T47D (cell line): ENCODE results near the gene LORICRIN.

Experiments used
- DNase-seq, 2 experiments: peaks; one replicate each; pipeline versions ENCODE4 v3.0.0 to v3.0.0-alpha.2; 2011 to 2012; ENCODE audit warnings: low read depth in 1 of 2, low spot score in 1 of 2
- JUND ChIP-seq: IDR thresholded peaks from 2 replicates; pipeline ENCODE4 v1.6.1; 2012; ENCODE audit warnings: low read depth
- in situ Hi-C: cut with HindIII; loops from 2 replicates; pipeline ENCODE4 v1.10.0; 2016; ENCODE audit warnings: low sequenced_read_pairs, low pct_unique_long_range_greater_than_20kb

Gene LORICRIN

DNA sequence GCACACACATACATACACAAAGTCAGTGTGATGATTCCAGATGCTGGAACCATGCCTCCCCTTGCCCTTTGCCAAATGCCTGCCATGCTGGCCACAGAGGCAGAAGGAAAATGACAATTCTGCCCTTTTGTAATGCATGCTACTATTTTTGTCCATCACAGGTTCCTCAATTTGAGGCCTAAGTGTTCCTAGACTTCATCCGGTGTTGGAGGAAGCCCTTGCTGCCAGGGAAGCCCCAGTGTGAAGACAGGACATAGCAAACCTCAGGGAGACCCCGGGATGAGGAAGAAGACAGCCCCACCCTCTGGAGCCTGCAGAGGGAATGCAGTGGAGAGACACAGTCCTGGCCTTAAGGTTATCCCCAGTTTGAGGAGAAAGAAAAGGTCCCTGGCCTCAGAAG, 27.7 kb upstream of the LORICRIN start:
- in situ Hi-C loops, result no loop called here
- no peak for TF ChIP-seq JUND
- no peak for DNase-seq

GRCh38 chr1:153232553-153232952, 26.9 kb upstream of the LORICRIN start:
- no peak for DNase-seq
- TF ChIP-seq JUND, result no peak
- in situ Hi-C loops, result no loop called here

DNA sequence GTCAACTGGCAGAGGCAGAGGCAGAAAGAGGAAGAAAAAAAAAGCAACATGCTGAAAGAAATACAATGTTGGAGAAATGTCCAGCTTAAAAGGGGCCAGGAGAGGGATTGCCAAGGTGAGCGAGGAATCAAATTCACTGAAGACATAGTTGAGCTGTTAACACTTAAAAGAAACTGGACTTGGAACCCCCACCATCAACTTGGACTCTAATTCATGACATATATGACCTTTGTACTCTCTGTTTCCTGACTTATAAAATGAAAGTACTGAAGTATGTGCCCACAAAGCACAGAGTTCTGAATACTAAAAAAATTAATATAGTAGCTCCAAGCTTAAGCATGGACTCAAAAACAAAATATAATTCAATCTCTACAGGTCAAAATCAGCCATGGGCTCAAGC, 26.0 kb upstream of the LORICRIN start:
- in situ Hi-C loops, result no loop called here
- no peak for DNase-seq
- no peak for TF ChIP-seq JUND

DNA sequence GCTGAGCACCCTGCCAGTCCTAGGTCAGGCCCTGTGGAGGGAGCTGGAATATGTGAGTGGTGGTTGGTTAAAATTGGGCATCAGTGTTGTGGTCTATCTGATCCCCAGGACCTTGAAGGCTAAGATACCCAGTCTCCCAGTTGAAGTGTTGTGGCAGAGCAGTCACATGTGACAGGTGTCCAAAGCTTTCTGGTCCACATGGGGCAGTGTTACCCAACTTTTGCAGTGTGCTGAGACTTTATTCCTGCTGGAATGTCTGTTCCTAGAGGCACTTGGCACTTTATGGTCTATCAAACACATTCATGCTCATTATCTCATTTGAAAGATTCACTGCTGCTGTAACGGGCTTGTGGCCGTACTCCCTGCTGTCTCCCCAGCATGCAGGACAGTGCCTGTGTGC, 21.0 kb upstream of the LORICRIN start:
- peak; percentile 67 to 71 for DNase-seq
- TF ChIP-seq JUND, result no peak
- in situ Hi-C loops, result no loop called here

DNA sequence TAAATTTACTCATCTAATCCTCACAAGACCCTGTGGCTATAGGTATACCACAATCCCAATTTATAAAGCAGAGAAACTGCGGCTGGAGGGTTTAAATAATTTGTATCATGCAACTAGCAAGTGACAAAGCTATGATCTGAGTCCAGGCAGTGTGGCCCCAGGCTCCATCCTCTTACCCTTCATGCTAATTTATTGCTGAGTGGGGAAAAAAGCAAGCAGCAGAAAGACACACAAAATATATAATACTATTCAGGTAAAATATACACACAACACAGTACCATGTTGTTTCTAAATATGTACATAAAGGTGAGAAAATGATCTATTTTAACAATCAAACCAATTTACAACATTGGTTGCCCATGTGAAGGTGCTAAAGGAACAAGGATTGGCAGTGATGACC, 17.3 kb upstream of the LORICRIN start:
- in situ Hi-C loops, result no loop called here

DNA sequence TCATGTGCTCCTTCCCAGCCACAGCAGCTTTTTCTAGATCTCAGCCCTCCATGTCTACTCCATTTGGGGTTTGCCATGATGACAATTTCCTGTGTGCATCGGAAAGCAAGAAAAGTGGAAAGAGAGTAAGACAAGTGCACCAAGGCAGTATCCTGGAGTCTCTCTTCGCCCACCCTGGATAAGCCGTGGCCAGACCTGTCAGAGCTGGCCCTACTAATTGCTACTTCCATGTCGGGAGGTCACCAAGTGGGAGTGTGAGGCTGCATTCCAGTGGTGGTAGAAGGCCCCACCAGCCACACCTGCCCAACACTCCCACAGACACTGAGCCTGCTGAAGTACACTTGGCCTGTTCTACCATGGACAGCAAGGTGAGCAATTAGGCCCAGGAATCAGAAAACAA, 14.0 kb upstream of the LORICRIN start:
- DNase-seq, result no peak
- no peak for TF ChIP-seq JUND
- in situ Hi-C loops, result no loop called here

More for the DNA sequence above, 17.3 kb upstream of the LORICRIN start:
- TF ChIP-seq JUND, result no peak
- no peak for DNase-seq

DNA sequence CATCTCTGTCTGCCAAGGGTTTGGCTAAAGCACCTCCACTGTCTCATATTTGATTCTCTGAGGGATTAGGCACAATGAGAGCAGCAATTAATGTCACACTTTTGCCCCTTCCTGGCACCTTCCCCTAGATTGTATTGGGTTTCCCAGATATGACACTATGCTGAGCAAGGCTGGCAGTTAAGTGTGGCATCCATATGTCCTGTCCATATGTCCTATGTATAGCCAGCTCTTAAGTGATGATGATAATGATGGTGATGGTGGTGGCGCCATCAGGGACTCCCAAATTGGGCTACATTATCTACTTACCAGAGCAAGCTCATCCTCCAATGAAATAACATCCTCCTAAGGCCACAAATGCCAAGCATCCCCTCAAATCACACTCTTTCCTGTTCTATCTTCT, 13.5 kb upstream of the LORICRIN start:
- in situ Hi-C loops, result no loop called here
- TF ChIP-seq JUND, result no peak
- no peak for DNase-seq

DNA sequence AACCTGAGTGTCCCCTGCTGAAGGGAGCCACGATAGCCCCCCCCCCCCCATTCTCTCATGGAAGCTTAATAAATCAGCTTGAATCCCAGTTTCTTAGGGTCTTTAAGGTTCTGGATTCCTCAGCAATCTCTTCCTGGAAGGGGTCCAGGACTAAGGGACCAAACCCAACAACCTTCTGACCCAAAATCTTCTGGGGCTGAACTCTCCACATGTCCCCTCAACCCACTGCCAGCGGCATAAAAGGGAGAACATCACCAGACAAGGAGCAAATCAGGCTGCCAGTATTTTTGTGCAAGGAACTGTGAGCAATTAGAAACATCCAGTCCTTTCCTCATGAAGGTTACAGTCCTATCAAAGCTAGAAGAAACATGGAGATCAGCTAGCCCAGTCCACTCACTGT, 12.7 kb upstream of the LORICRIN start:
- no peak for TF ChIP-seq JUND
- in situ Hi-C loops, result no loop called here
- DNase-seq, result no peak

DNA sequence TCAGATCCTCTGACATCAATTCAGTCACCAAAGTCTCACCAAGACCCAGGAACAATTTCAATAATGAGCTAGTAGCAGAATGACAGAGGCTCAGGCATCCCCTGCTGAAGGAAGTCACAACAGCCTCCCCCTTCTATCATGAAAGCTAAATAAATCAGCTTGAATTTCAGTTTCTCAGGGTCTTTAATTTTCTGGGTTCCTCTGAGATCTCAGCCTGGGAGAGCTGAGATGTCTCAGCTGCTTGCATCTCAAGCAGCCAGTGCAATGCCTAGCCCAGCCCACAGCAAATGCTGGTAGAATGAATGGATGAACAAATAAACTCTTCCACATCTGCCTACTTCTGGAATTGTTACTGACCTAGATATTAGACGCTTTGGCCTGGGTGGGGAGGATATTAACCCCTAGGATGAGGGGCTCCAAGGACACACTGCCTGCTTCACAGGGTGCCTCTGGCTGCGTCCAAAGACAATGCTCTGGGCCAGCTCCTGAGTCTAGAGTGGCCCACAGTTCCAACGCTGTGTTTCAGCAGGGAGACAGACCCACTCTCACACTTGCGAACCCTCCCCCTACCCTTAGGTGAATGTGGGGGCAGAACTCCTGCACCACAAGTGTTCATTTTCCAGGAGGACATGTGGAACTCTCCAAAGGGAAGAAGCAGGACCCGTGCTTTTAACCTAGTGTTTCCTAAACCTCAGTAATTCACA, 11.2 kb upstream of the LORICRIN start:
- no peak for TF ChIP-seq JUND
- DNase-seq, result no peak
- in situ Hi-C loops, result no loop called here

GRCh38 chr1:153250166-153250565, 9.3 kb upstream of the LORICRIN start:
- in situ Hi-C loops, result no loop called here
- DNase-seq, result no peak
- TF ChIP-seq JUND, result no peak

DNA sequence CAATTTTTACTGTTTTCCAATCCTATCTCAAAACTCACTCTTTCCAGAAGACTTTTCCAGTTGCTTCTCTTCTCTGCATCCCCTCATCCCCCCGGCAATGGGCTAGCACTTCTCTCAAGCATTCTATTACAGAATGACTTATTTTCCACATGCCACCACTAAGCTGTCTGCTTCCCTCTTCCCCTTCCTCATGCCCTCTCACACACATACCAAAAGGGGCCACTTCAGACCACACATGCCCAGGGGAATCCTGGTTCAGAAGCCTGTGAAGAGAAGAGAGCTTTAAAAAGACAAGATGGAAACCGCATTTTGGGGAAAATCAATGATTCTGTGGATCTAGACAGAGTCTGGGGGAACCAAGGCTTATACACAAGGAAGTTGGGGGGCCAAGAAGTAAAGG, 8.4 kb upstream of the LORICRIN start:
- no peak for DNase-seq
- in situ Hi-C loops, result no loop called here
- no peak for TF ChIP-seq JUND

DNA sequence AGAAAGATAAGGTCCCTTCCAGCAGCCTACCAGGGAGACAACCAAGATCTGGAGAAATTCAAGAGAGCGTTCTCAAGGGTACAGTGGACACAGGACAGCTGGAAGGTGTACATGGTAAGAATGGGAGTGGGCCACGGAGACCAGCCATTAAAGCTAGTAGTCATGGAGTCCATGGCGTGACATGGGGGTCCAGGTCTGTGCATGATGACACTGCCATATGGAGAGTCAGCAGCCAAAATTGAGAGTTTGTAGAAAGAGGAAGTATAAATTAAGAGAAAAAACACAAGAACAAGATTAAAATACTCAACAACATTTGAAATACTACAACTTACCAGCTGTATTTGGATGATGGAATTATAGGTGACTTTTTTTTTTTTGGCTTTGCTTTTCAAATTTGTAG, 7.9 kb upstream of the LORICRIN start:
- DNase-seq, result no peak
- in situ Hi-C loops, result no loop called here
- TF ChIP-seq JUND, result no peak

GRCh38 chr1:153251988-153252387, 7.5 kb upstream of the LORICRIN start:
- in situ Hi-C loops, result no loop called here
- no peak for DNase-seq
- no peak for TF ChIP-seq JUND

GRCh38 chr1:153253076-153253475, 6.4 kb upstream of the LORICRIN start:
- in situ Hi-C loops, result no loop called here

More at GRCh38 chr1:153253076-153253475, 6.4 kb upstream of the LORICRIN start:
- no peak for TF ChIP-seq JUND
- no peak for DNase-seq
